HUES48 (cell line): ENCODE measurements around the gene CEACAM3.
"Not testable (repeated sequence)": the region's sequence is repeated elsewhere in the genome, so short reads cannot be mapped to it uniquely, and the experiment has no call there.

Experiments used
- H3K27ac ChIP-seq: one replicate; pipeline ENCODE4 v1.7.0; 2013; ENCODE audit warnings: low read depth, low read length, inconsistent platforms
- H3K27me3 ChIP-seq: 2 replicates; pipeline ENCODE4 v1.6.1; 2013; ENCODE audit warnings: mild to moderate bottlenecking, low read length; ENCODE audit not compliant: control insufficient read depth, insufficient read depth
- H3K36me3 ChIP-seq: 2 replicates; pipeline ENCODE4 v1.6.1; 2013; ENCODE audit warnings: low read length; ENCODE audit not compliant: control insufficient read depth, insufficient read depth
- H3K4me1 ChIP-seq: 2 replicates; pipeline ENCODE4 v1.6.1; 2013; ENCODE audit warnings: mild to moderate bottlenecking, low read length; ENCODE audit not compliant: control insufficient read depth, insufficient read depth
- H3K4me3 ChIP-seq: 2 replicates; pipeline ENCODE4 v1.5.1; 2013; ENCODE audit warnings: mild to moderate bottlenecking, low read depth, low read length
- H3K9ac ChIP-seq: 2 replicates; pipeline ENCODE4 v1.6.1; 2013; ENCODE audit warnings: mild to moderate bottlenecking, low read depth, low read length, moderate library complexity
- H3K9me3 ChIP-seq: 2 replicates; pipeline ENCODE4 v1.6.1; 2013; ENCODE audit warnings: low read length; ENCODE audit not compliant: control insufficient read depth, insufficient read depth

The CEACAM3 gene

GRCh38 chr19:41796362-41796761 is at the start of gene CEACAM3:
TSS of gene CEACAM3 (plus strand) at chr19:41796587. CDS start at chr19:41796678, 91 bp downstream.
- Histone ChIP-seq H3K9me3 (no peaks in the 10 kb centered on the region), H3K4me1 (no peaks in the 10 kb centered on the region), H3K36me3 (no peaks in the 10 kb centered on the region), H3K27me3 (no peaks in the 10 kb centered on the region), H3K9ac (no peak within 1 kb of the TSS), H3K4me3 (no peak within 1 kb of the TSS), H3K27ac (no peak within 1 kb of the TSS)

GRCh38 chr19:41746593-41747227 is 49.7 kb upstream of the CEACAM3 start:
- no peak overlapping the region for H3K9ac ChIP-seq
- no peak overlapping the region for H3K4me3 ChIP-seq
- H3K9me3 ChIP-seq: no peaks in the 10 kb centered on the region
- no peaks in the 10 kb centered on the region for H3K36me3 ChIP-seq
- H3K27me3 ChIP-seq: peaks cover 22% of the 10 kb centered on the region
- H3K4me1 ChIP-seq: no peaks in the 10 kb centered on the region
- H3K27ac ChIP-seq: no peak overlapping the region

- H3K4me1 ChIP-seq: no peaks in the 10 kb centered on the region
- H3K9me3 ChIP-seq: no peaks in the 10 kb centered on the region
- H3K9ac ChIP-seq: no peak overlapping the region
- H3K4me3 ChIP-seq: no peak overlapping the region
- H3K27ac ChIP-seq: no peak overlapping the region
- H3K36me3 ChIP-seq: no peaks in the 10 kb centered on the region
- H3K27me3 ChIP-seq: peaks cover 22% of the 10 kb centered on the region
Observed at GRCh38 chr19:41748012-41748411, 48.4 kb upstream of the CEACAM3 start.

- H3K9me3 ChIP-seq, H3K9ac ChIP-seq, H3K36me3 ChIP-seq, H3K4me3 ChIP-seq, H3K4me1 ChIP-seq, H3K27ac ChIP-seq: not testable (repeated sequence)
- H3K27me3 ChIP-seq: peaks cover 22% of the 10 kb centered on the region
Observed at GRCh38 chr19:41750248-41751134, 45.9 kb upstream of the CEACAM3 start.

DNA sequence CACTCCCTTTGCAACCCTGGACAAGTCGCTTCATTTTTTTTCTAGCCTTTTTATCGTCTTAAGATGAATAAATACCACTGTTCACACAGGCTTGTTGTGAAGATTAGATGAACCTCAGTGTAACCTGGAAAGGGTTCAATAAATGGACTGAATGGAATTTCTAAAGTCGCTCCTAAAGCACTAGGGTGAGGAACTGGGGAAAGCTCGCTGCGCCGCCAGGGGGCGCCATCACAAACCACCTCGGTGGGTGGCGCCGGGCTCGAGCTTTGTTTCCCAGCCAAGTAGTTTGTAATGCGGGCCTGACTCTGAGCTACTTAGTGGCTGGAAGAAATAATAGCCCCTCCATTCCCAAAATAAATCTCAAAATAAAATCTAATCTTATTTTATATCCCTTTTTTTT is 43.2 kb upstream of the CEACAM3 start:
- H3K4me3 ChIP-seq: no peak overlapping the region
- no peak overlapping the region for H3K9ac ChIP-seq
- no peaks in the 10 kb centered on the region for H3K9me3 ChIP-seq
- no peaks in the 10 kb centered on the region for H3K36me3 ChIP-seq
- peaks cover 2% of the 10 kb centered on the region; the same call in 1 of the 2 replicates for H3K27me3 ChIP-seq
- H3K27ac ChIP-seq: no peak overlapping the region
- H3K4me1 ChIP-seq: no peaks in the 10 kb centered on the region

- Histone ChIP-seq H3K9ac (no peak overlapping the region), H3K4me1 (no peaks in the 10 kb centered on the region), H3K9me3 (no peaks in the 10 kb centered on the region), H3K36me3 (no peaks in the 10 kb centered on the region), H3K4me3 (no peak overlapping the region), H3K27ac (no peak overlapping the region), H3K27me3 (no peaks in the 10 kb centered on the region)
Observed at GRCh38 chr19:41753936-41754529, 42.4 kb upstream of the CEACAM3 start.

GRCh38 chr19:41755328-41755913 is 41.0 kb upstream of the CEACAM3 start, which contains the start of gene CEACAM6:
TSS of gene CEACAM6 (plus strand) at chr19:41755530. CDS start at chr19:41755639, 109 bp downstream.
- Histone ChIP-seq H3K9ac (no peak within 1 kb of the TSS), H3K9me3 (no peaks in the 10 kb centered on the region), H3K27me3 (peaks cover 3% of the 10 kb centered on the region; the same call in 1 of the 2 replicates), H3K4me3 (no peak within 1 kb of the TSS), H3K36me3 (no peaks in the 10 kb centered on the region), H3K4me1 (no peaks in the 10 kb centered on the region), H3K27ac (no peak within 1 kb of the TSS)

- H3K4me3 ChIP-seq: no peak overlapping the region
- no peaks in the 10 kb centered on the region for H3K4me1 ChIP-seq
- H3K27me3 ChIP-seq: peaks cover 3% of the 10 kb centered on the region; the same call in 1 of the 2 replicates
- H3K27ac ChIP-seq: no peak overlapping the region
- H3K9me3 ChIP-seq: no peaks in the 10 kb centered on the region; the same call in 1 of the 2 replicates
- no peak overlapping the region for H3K9ac ChIP-seq
- no peaks in the 10 kb centered on the region for H3K36me3 ChIP-seq
Observed at GRCh38 chr19:41758846-41759245, 37.5 kb upstream of the CEACAM3 start.

- 0 out of 2 replicates have a peak, but pooled peaks cover 5% of the 10 kb centered on the region for H3K9me3 ChIP-seq
- H3K36me3 ChIP-seq: no peaks in the 10 kb centered on the region
- no peaks in the 10 kb centered on the region for H3K4me1 ChIP-seq
- H3K4me3 ChIP-seq: no peak overlapping the region
- H3K27me3 ChIP-seq: no peaks in the 10 kb centered on the region
- no peak overlapping the region for H3K9ac ChIP-seq
- no peak overlapping the region for H3K27ac ChIP-seq
Observed at GRCh38 chr19:41767115-41767514, 29.3 kb upstream of the CEACAM3 start.

DNA sequence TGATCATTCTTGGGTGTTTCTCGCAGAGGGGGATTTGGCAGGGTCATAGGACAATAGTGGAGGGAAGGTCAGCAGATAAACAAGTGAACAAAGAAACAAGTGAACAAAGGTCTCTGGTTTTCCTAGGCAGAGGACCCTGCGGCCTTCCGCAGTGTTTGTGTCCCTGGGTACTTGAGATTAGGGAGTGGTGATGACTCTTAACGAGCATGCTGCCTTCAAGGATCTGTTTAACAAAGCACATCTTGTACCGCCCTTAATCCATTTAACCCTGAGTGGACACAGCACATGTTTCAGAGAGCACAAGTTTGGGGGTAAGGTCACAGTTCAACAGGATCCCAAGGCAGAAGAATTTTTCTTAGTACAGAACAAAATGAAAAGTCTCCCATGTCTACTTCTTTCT is 28.3 kb upstream of the CEACAM3 start:
- H3K36me3 ChIP-seq, H3K9me3 ChIP-seq, H3K9ac ChIP-seq, H3K27ac ChIP-seq, H3K27me3 ChIP-seq, H3K4me3 ChIP-seq, H3K4me1 ChIP-seq: not testable (repeated sequence)
